MCF 10A (cell line): ENCODE measurements around the gene FLYWCH1. TPM values are rescaled to one million over a fixed set of nuclear protein-coding genes. Genes with fewer than 3 reads are reported as not detected.

Source experiments
- BruUV-seq: library from RNA; stranded (reverse); fragments of 400-500 nt; replicated peaks from 2 replicates; lab custom pipeline; 2021; lab: Mats Ljungman, UMichigan
- CTCF ChIA-PET: fragments of 300-600 bp; sonication (Branson Sonifier 250); formaldehyde crosslinking; extraction: SDS; loops from one replicate; lab custom pipeline; 2021; ENCODE audit warnings: antibody characterized with exemption, inconsistent platforms; lab: Yijun Ruan, JAX
- POLR2A ChIA-PET: fragments of 300-600, 350-650 bp; sonication (Branson Sonifier 250); formaldehyde crosslinking; extraction: SDS; loops from one replicate; lab custom pipeline; 2020; ENCODE audit warnings: antibody characterized with exemption, inconsistent platforms; lab: Yijun Ruan, JAX
- DNase-seq: peaks from one replicate; pipeline ENCODE4 v3.0.0-alpha.2; 2018; ENCODE audit not compliant: unreplicated experiment
- H3K27ac Mint-ChIP-seq: one replicate; pipeline ENCODE4 v1.8.0; 2022; ENCODE audit warnings: mild to moderate bottlenecking, low read depth, mixed read lengths; ENCODE audit not compliant: unreplicated experiment
- H3K27me3 Mint-ChIP-seq: one replicate; pipeline ENCODE4 v1.8.0; 2022; ENCODE audit warnings: mixed read lengths; ENCODE audit not compliant: insufficient read depth, unreplicated experiment
- H3K36me3 Mint-ChIP-seq: one replicate; pipeline ENCODE4 v1.8.0; 2022; ENCODE audit warnings: mild to moderate bottlenecking, moderate library complexity, mixed read lengths; ENCODE audit not compliant: insufficient read depth, unreplicated experiment
- H3K4me1 Mint-ChIP-seq: one replicate; pipeline ENCODE4 v1.8.0; 2022; ENCODE audit warnings: mixed read lengths; ENCODE audit not compliant: insufficient read depth, unreplicated experiment
- H3K4me3 Mint-ChIP-seq: one replicate; pipeline ENCODE4 v1.8.0; 2022; ENCODE audit warnings: mild to moderate bottlenecking, moderate library complexity, mixed read lengths; ENCODE audit not compliant: unreplicated experiment
- H3K9me3 Mint-ChIP-seq: one replicate; pipeline ENCODE4 v1.8.0; 2022; ENCODE audit warnings: mixed read lengths; ENCODE audit not compliant: unreplicated experiment
- intact Hi-C: fragments of 100-400 bp; cut with micrococcal nuclease; formaldehyde crosslinking; loops from 2 replicates; pipeline ENCODE4 v1.14.1; 2022
- total RNA-seq: library from RNA; stranded (reverse); gene quantifications from 2 replicates; pipeline ENCODE4 v1.2.3, GENCODE V29; 2022
- TF ChIP-seq, protein P1 (sequence below): fragments of 200-600 bp; IDR thresholded peaks from one replicate; pipeline ENCODE4 v1.8.0; 2022; ENCODE audit warnings: antibody characterized with exemption, mild to moderate bottlenecking; ENCODE audit not compliant: unreplicated experiment

Gene FLYWCH1
- total RNA-seq, 1 experiment from 2014 or later = 76.3 TPM

- no peaks in the 10 kb centered on the region for H3K36me3 Mint-ChIP-seq
- no peaks in the 10 kb centered on the region for H3K9me3 Mint-ChIP-seq
- no TSS peak for BruUV-seq
- H3K27me3 Mint-ChIP-seq = no peaks in the 10 kb centered on the region
- H3K4me1 Mint-ChIP-seq = no peaks in the 10 kb centered on the region
- TF ChIP-seq, protein P1, sequence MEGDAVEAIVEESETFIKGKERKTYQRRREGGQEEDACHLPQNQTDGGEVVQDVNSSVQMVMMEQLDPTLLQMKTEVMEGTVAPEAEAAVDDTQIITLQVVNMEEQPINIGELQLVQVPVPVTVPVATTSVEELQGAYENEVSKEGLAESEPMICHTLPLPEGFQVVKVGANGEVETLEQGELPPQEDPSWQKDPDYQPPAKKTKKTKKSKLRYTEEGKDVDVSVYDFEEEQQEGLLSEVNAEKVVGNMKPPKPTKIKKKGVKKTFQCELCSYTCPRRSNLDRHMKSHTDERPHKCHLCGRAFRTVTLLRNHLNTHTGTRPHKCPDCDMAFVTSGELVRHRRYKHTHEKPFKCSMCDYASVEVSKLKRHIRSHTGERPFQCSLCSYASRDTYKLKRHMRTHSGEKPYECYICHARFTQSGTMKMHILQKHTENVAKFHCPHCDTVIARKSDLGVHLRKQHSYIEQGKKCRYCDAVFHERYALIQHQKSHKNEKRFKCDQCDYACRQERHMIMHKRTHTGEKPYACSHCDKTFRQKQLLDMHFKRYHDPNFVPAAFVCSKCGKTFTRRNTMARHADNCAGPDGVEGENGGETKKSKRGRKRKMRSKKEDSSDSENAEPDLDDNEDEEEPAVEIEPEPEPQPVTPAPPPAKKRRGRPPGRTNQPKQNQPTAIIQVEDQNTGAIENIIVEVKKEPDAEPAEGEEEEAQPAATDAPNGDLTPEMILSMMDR = no peak
- no peak overlapping the region for H3K4me3 Mint-ChIP-seq
- ChIA-PET POLR2A (no interaction called here), CTCF (no interaction called here)
- intact Hi-C loops = no loop called here
- no peak for DNase-seq
- no peak overlapping the region for H3K27ac Mint-ChIP-seq
Observed at GRCh38 chr16:2894231-2894630, 17.5 kb upstream of the FLYWCH1 start.

GRCh38 chr16:2895813-2896212 is 15.9 kb upstream of the FLYWCH1 start:
- H3K4me1 Mint-ChIP-seq = no peaks in the 10 kb centered on the region

DNA sequence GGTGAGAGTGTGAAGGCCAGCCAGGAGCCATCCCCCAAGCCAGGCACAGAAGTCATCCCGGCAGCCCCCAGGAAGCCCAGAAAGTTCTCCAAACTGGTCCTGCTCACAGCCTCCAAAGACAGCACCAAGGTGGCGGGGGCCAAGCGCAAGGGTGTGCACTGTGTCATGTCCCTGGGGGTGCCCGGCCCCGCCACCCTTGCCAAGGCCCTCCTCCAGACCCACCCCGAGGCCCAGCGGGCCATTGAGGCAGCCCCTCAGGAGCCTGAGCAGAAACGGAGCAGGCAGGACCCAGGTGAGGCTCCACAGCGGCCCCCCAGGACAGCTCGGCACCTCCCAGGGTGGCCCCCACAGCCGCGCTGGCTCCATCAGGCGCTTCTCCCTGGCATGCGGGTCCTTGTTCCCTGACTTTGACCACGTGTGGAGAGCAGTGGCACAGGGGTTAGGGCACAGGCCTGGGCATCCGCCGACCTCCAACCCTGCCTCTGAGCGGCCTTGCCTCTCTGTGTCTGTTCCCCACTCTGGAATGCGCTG is 15.2 kb upstream of the FLYWCH1 start:
- TF ChIP-seq, protein P1 = no peak
- POLR2A ChIA-PET = no interaction called here
- no peaks in the 10 kb centered on the region for H3K36me3 Mint-ChIP-seq
- no TSS peak for BruUV-seq
- no peak overlapping the region for H3K4me3 Mint-ChIP-seq
- CTCF ChIA-PET = interaction anchor here (0.6 kb wide), 3 partner anchors 20 to 692 kb away, joined by 3 read pairs; no protein-coding TSS in a partner anchor
- intact Hi-C loops = no loop called here
- no peaks in the 10 kb centered on the region for H3K27me3 Mint-ChIP-seq
- DNase-seq = no peak
- no peaks in the 10 kb centered on the region for H3K4me1 Mint-ChIP-seq
- H3K9me3 Mint-ChIP-seq = no peaks in the 10 kb centered on the region
- H3K27ac Mint-ChIP-seq = no peak overlapping the region

More at GRCh38 chr16:2895813-2896212, 15.9 kb upstream of the FLYWCH1 start:
- DNase-seq = no peak
- Mint-ChIP-seq H3K27me3 (no peaks in the 10 kb centered on the region), H3K27ac (no peak overlapping the region), H3K9me3 (no peaks in the 10 kb centered on the region), H3K36me3 (no peaks in the 10 kb centered on the region), H3K4me3 (no peak overlapping the region)
- TF ChIP-seq, protein P1 = no peak
- CTCF ChIA-PET = interaction anchor here (1.1 kb wide), 1 partner anchor 31 kb away, joined by 4 read pairs; no protein-coding TSS in a partner anchor
- POLR2A ChIA-PET = interaction anchor here (0.9 kb wide), 1 partner anchor 10 kb away, joined by 3 read pairs; no protein-coding TSS in a partner anchor
- intact Hi-C loops = no loop called here
- no TSS peak for BruUV-seq

GRCh38 chr16:2897110-2897509 is 14.6 kb upstream of the FLYWCH1 start:
- Mint-ChIP-seq H3K27ac (no peak overlapping the region), H3K4me3 (no peak overlapping the region), H3K4me1 (no peaks in the 10 kb centered on the region), H3K36me3 (no peaks in the 10 kb centered on the region), H3K27me3 (no peaks in the 10 kb centered on the region), H3K9me3 (no peaks in the 10 kb centered on the region)
- POLR2A ChIA-PET = no interaction called here
- TF ChIP-seq, protein P1 = no peak
- CTCF ChIA-PET = interaction anchor here (0.6 kb wide), 3 partner anchors 21 to 693 kb away, joined by 3 read pairs; no protein-coding TSS in a partner anchor
- intact Hi-C loops = no loop called here
- no peak for DNase-seq
- BruUV-seq = no TSS peak
